ENCODE results near the gene KIDINS220.

DNA sequence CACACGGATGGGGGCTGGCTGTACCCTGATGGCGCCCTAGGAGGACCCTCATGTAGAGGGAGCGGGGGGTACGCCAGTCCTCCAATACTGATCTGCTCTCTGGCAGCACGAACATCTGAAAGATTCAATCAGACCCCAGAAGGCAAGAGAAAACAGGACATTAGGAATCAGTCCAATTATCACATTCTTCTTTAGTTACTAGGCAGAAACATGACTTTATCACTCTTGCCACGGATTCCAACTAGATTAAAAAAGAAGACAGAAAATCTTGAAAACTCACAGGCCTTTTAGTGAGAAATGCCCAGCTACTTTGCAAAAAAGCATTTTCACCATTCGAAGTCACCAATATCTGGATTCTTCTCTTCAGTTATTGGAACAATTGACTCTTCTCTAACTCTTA is 87.2 kb downstream of the KIDINS220 start:
- TF ChIP-seq ZFP30 (CRISPR knock-in tag; IDR thresholded peaks at IDR 0.05) (no peak), ZNF8 (CRISPR knock-in tag; IDR thresholded peaks at IDR 0.05) (no peak)
- TF ChIP-seq, protein P1, sequence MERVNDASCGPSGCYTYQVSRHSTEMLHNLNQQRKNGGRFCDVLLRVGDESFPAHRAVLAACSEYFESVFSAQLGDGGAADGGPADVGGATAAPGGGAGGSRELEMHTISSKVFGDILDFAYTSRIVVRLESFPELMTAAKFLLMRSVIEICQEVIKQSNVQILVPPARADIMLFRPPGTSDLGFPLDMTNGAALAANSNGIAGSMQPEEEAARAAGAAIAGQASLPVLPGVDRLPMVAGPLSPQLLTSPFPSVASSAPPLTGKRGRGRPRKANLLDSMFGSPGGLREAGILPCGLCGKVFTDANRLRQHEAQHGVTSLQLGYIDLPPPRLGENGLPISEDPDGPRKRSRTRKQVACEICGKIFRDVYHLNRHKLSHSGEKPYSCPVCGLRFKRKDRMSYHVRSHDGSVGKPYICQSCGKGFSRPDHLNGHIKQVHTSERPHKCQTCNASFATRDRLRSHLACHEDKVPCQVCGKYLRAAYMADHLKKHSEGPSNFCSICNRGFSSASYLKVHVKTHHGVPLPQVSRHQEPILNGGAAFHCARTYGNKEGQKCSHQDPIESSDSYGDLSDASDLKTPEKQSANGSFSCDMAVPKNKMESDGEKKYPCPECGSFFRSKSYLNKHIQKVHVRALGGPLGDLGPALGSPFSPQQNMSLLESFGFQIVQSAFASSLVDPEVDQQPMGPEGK (CRISPR knock-in tag; IDR thresholded peaks at IDR 0.05; ENCODE audit: borderline replicate concordance): no peak
